Fibroblast of skin of scalp (primary cell): ENCODE data around the gene CELF6.
A peak's percentile ranks its signal among the peaks of the same experiment; 100 is the strongest.

Experiments used
- DNase-seq: peaks from one replicate; pipeline ENCODE4 v3.0.0-alpha.2; 2013

The CELF6 gene

GRCh38 chr15:72271221-72271620 lies 48.7 kb downstream of the CELF6 start:
- no peak for DNase-seq

GRCh38 chr15:72269739-72270138 lies 50.2 kb downstream of the CELF6 start:
- no peak for DNase-seq

- no peak for DNase-seq
Observed at GRCh38 chr15:72265031-72265430, 54.9 kb downstream of the CELF6 start.

DNA sequence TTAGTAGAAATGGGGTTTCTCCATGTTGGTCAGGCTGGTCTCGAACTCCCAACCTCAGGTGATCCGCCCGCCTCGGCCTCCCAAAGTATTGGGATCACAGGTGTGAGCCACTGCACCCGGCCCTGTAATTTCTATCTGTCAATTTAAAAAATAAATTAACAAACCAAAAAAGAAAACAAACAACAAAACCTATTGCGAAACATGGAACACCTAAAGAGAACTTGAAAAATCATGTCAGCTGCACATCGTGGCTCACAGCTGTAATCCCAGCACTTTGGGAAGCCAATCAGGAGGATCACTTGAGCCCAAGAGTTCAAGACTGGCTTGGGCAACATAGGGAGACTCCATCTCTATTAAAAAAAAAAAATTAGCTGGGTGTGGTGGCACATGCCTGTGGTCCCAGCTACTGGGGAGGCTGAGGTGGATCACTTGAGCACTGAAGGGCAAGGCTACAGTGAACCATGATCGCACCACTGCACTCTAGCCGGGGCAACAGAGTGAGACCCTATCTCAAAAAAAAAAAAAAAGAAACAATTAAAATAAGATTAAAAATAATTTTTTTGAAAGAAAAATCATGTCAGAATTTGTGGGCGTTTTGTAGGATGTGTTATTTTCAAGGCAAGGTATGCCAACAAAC lies 67.2 kb downstream of the CELF6 start:
- no peak for DNase-seq

DNA sequence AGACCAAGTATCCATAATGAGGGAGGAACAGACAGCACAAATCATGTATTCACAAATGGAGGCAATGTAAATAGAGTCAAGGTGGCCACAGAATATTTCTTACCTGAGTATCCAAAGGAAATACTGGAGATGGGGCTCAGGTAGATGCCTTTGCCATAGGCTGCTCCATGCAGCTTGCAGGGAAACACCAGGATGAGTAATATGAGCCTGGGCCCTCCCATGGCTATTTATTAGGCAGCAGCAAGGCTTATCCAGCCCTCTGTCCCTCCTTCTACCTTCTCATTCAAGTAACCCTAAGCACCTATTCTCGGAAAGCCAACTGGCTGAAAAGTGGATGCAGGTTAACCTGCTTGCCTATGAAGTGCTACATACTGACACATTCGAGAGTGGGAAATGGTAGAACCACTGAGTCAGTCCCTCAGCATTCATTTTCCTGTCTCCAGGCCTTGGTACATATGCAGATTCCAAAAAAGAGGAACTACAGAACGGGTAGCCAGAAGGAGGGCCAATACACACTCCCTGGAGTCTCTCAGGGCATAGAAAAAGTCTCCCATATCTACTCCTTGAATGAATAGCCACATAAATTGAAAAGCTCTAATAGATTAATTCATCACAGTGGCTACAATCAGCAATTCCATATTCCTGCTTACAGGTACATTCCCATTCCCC lies 70.7 kb downstream of the CELF6 start:
- no peak for DNase-seq

GRCh38 chr15:72248514-72248913 lies 71.4 kb downstream of the CELF6 start:
- no peak for DNase-seq

GRCh38 chr15:72242775-72243370 lies 77.1 kb downstream of the CELF6 start:
- no peak for DNase-seq

DNA sequence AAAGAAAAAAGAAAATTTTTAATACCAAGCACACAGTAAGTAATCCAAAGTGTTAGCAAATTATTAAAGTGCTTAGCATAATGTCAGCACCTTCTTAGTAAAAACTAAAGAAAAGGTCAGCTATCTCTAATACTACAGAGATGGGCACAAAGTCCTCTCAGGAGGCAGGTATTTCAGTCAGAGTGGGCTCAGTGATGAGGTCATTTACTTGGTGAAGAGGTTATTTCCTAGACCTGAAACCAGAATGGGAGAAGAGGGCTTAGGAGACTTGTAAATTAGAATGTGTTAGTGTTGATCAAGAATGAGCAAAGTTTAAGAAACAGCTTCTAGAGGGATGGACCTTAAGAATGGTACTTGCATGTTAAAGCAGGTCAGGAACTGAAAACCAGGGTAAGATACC lies 80.3 kb downstream of the CELF6 start:
- DNase-seq = no peak

DNA sequence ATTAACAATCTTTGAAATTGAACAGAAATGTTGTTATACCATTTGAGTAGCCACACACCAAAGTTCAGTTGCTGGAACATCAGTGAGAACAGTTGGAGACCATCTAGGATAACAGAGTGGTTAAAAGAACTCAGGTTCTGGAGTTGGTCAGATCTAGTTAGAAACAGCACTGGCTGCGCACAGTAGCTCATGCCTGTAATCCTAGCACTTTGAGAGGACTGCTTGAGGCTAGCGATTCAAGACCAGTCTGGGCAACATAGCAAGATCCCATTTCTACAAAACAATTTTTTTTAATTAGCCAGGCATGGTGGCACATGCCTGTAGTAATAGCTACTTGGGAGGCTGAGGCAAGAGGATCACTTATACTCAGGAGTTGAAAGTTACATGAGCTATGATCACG lies 81.4 kb downstream of the CELF6 start:
- no peak for DNase-seq

DNA sequence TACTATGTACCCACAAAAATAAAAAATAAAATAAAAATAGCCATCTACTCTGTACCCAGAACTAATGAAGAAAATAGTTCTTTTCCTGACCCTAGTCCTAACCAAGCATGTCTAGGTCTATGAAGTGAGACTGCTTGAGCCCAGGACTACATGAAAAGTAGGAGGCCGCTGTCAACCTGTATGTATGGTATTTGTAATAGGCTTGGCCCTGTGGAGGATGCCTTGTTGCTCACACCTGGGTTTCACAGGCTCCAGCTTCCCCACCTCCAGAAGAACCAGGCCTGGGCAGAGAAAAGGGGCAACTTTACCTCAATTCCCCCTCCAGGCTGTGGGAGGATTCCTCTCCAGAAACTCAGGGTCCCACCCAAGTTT lies 82.1 kb downstream of the CELF6 start:
- DNase-seq = no peak

- peak; percentile 98 for DNase-seq
Observed at GRCh38 chr15:72237029-72237852, 82.7 kb downstream of the CELF6 start.

DNA sequence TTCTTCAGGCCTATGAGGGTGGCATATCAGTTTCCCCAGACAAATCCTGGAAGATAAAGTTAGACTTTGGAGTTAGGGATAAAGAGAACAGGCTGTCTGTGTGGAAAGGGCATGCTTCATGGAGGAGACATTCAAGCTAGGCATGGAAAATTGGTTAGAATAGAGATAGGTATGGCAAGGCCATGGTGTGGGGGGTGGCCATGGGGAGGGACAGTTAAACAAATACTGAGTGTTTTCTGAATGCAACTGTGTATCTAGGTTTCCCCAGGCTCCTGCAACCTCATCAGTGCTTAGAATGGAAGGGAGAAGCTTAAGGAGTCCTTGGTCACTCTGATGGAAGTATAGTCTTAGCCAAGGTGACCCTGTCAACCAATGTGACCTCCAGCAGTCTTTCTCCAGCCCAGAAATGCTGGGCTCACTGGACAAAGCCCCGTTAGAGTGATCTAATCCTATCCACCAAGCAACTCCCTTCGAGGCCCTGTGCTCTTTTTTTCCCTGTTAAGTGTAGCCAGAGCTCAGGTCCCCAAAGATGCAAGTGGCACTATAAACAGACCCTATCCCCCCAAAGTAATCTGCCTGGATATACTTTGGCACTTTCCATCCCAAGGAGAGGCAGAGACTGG lies 83.5 kb downstream of the CELF6 start:
- no peak for DNase-seq

- no peak for DNase-seq
Observed at GRCh38 chr15:72235298-72235697, 84.7 kb downstream of the CELF6 start.
